ENCODE data around the gene PHKA1. TPM values are rescaled to one million over a fixed set of nuclear protein-coding genes. Genes with fewer than 3 reads are reported as not detected.

The PHKA1 gene
- total and polyA plus RNA-seq, 2 donors, result 3.4 to 5.3 TPM

Small RNA genes lying within 50 kb of the gene (small RNA-seq; reads per million reads assigned to genes)
- not detected for gene BX295541.1
- not detected for gene RF00012
- gene RNU1-112P, result 0.12 reads per million

Other genes with a start within 250 kb of the PHKA1 start
- 67.9 TPM for gene HDAC8, start 141.5 kb downstream of the PHKA1 start, total RNA-seq
- gene HDAC8, start 141.5 kb downstream of the PHKA1 start, polyA plus RNA-seq, result 19.7 TPM
- not detected for gene DMRTC1B, start 62.6 kb upstream of the PHKA1 start, total RNA-seq
- 0.71 TPM for gene DMRTC1B, start 62.6 kb upstream of the PHKA1 start, polyA plus RNA-seq
- gene FAM236B, start 68.4 kb upstream of the PHKA1 start, total RNA-seq, result not detected
- gene FAM236B, start 68.4 kb upstream of the PHKA1 start, polyA plus RNA-seq, result not detected
- gene FAM236D, start 93.9 kb upstream of the PHKA1 start, total RNA-seq, result not detected
- gene FAM236D, start 93.9 kb upstream of the PHKA1 start, polyA plus RNA-seq, result not detected
- gene FAM236C, start 198.3 kb upstream of the PHKA1 start, total RNA-seq, result not detected
- gene FAM236C, start 198.3 kb upstream of the PHKA1 start, polyA plus RNA-seq, result not detected
- not detected for gene FAM236A, start 223.9 kb upstream of the PHKA1 start, total RNA-seq
- not detected for gene FAM236A, start 223.9 kb upstream of the PHKA1 start, polyA plus RNA-seq
- gene DMRTC1, start 229.5 kb upstream of the PHKA1 start, total RNA-seq, result not detected
- gene DMRTC1, start 229.5 kb upstream of the PHKA1 start, polyA plus RNA-seq, result not detected

Measured in urinary bladder (tissue), 2 donors.